SIG-M5 treated with dmso at 0.1 percent for 504 hours (cell line): ENCODE results near the gene SPC24.
A peak's percentile ranks its signal among the peaks of the same experiment; 100 is the strongest.
"Not testable (repeated sequence)": the region's sequence is repeated elsewhere in the genome, so short reads cannot be mapped to it uniquely, and the experiment has no call there.

Experiments
- DNase-seq: peaks from one replicate; lab custom pipeline; 2025; ENCODE audit not compliant: unreplicated experiment; lab: John Stamatoyannopoulos, UW

Gene SPC24

GRCh38 chr19:11131471-11131870, 24.1 kb downstream of the SPC24 start:
- no peak for DNase-seq

- DNase-seq, result peak; percentile 83
These were observed 24.6 kb downstream of the SPC24 start for GRCh38 chr19:11130824-11131455.

- no peak for DNase-seq
These were observed 27.7 kb downstream of the SPC24 start for GRCh38 chr19:11127905-11128304.

- peak; percentile 21 for DNase-seq
These were observed 29.4 kb downstream of the SPC24 start for GRCh38 chr19:11125994-11126685.

GRCh38 chr19:11124157-11124556, 31.4 kb downstream of the SPC24 start:
- not testable (repeated sequence) for DNase-seq

- DNase-seq, result no peak
These were observed 32.5 kb downstream of the SPC24 start for GRCh38 chr19:11123114-11123513.

GRCh38 chr19:11121963-11122362, 33.6 kb downstream of the SPC24 start:
- DNase-seq, result not testable (repeated sequence)

- no peak for DNase-seq
These were observed 39.1 kb downstream of the SPC24 start for GRCh38 chr19:11116507-11116906.

GRCh38 chr19:11115895-11116446, 39.6 kb downstream of the SPC24 start:
- DNase-seq, result no peak

GRCh38 chr19:11115042-11115441, 40.5 kb downstream of the SPC24 start:
- no peak for DNase-seq

- no peak for DNase-seq
These were observed 42.4 kb downstream of the SPC24 start for GRCh38 chr19:11113140-11113708.

GRCh38 chr19:11111771-11112144, 43.8 kb downstream of the SPC24 start:
- no peak for DNase-seq

GRCh38 chr19:11111117-11111770, 44.3 kb downstream of the SPC24 start:
- DNase-seq, result no peak

- no peak for DNase-seq
These were observed 46.8 kb downstream of the SPC24 start for GRCh38 chr19:11108746-11109145.

- DNase-seq, result no peak
These were observed 49.1 kb downstream of the SPC24 start for GRCh38 chr19:11106477-11106876.

GRCh38 chr19:11105014-11105636, 50.5 kb downstream of the SPC24 start:
- DNase-seq, result no peak

GRCh38 chr19:11103667-11104066, 51.9 kb downstream of the SPC24 start:
- DNase-seq, result not testable (repeated sequence)

- DNase-seq, result no peak
These were observed 52.6 kb downstream of the SPC24 start for GRCh38 chr19:11102944-11103343.

GRCh38 chr19:11101057-11101456, 54.5 kb downstream of the SPC24 start:
- DNase-seq, result no peak

- no peak for DNase-seq
These were observed 55.5 kb downstream of the SPC24 start for GRCh38 chr19:11100049-11100448.

- DNase-seq, result no peak
These were observed 56.7 kb downstream of the SPC24 start for GRCh38 chr19:11098861-11099260.
